ENCODE data around the gene ZBTB38. TPM values are rescaled to one million over a fixed set of nuclear protein-coding genes. Genes with fewer than 3 reads are reported as not detected.
A peak's percentile ranks its signal among the peaks of the same experiment; 100 is the strongest.

The ZBTB38 gene
- total and polyA plus RNA-seq, 2 donors (not counting 3 experiments of a cell fraction or from before 2014, with no cell fraction given), result 31.1 to 85.2 TPM

GRCh38 chr3:141388823-141389621 lies 20.7 kb downstream of the ZBTB38 start:
- peak; percentile 62 for FAIRE-seq
- ChIA-PET CTCF (interaction anchor here (0.7 to 2.8 kb wide), 11 partner anchors 10 to 80 kb away, joined by 3 to 11 read pairs (median 3); no protein-coding TSS in a partner anchor), POLR2A (no interaction called here)
- no peak overlapping the region for H3K27ac ChIP-seq (ENCODE audit: insufficient read depth, low read depth, low read length)
- H4K20me1 ChIP-seq (replicated peaks; ENCODE audit: control insufficient read depth, extremely low read depth, insufficient read depth, low read length), result no peaks in the 10 kb centered on the region
- H3K4me2 ChIP-seq (ENCODE audit: insufficient read depth, low read length), result peak overlapping the region; percentile 34
- H3K4me3 ChIP-seq (replicated peaks in 1 of 3; ENCODE audit: insufficient read depth in 1 of 3, low read depth in 1 of 3, low read length in 3 of 3), result no peak overlapping the region
- no peaks in the 10 kb centered on the region for H3K9me1 ChIP-seq (replicated peaks; ENCODE audit: control insufficient read depth, extremely low read depth, insufficient read depth, low read length)
- peak; percentile 63 for DNase-seq (ENCODE audit: low read depth, low spot score)
- peaks cover 6 to 7% of the 10 kb centered on the region in 2 experiments for H3K36me3 ChIP-seq (ENCODE audit: control insufficient read depth in 2 of 2, extremely low read depth in 1 of 2, insufficient read depth in 2 of 2, low read length in 2 of 2)
- TF ChIP-seq EZH2 (IDR thresholded peaks at IDR 0.05; ENCODE audit: borderline replicate concordance, low read depth, low read length, severe bottlenecking) (no peak), FOS (IDR thresholded peaks at IDR 0.05; ENCODE audit: borderline replicate concordance, insufficient read depth, low read length) (peak; percentile 21), CTCF (IDR thresholded peaks at IDR 0.05; ENCODE audit: extremely low read depth in 1 of 2, insufficient read depth in 1 of 2, low read depth in 1 of 2, low read length in 2 of 2) (no peak), MAX (IDR thresholded peaks at IDR 0.05; ENCODE audit: insufficient read depth, insufficient read length) (no peak)
- H2AFZ ChIP-seq (ENCODE audit: low read depth, low read length), result peak overlapping the region; percentile 6
- peaks cover 13% of the 10 kb centered on the region for H3K4me1 ChIP-seq (ENCODE audit: control insufficient read depth, extremely low read depth, insufficient read depth, low read length)
- no peak overlapping the region for H3K9ac ChIP-seq (replicated peaks; ENCODE audit: extremely low read depth, insufficient read depth, low read length)
- H3K9me3 ChIP-seq (replicated peaks; ENCODE audit: control insufficient read depth, insufficient read depth, low read length), result no peaks in the 10 kb centered on the region
- H3K79me2 ChIP-seq (ENCODE audit: control insufficient read depth, insufficient read depth, low read length), result no peaks in the 10 kb centered on the region
- intact Hi-C loops (cut with micrococcal nuclease) (no loop called here), dilution Hi-C loops (cut with MboI; ENCODE audit: extremely low pct_ligation_motif_present, low sequenced_read_pairs) (no loop called here)
- no peaks in the 10 kb centered on the region for H3K27me3 ChIP-seq (ENCODE audit: control insufficient read depth in 2 of 2, insufficient read depth in 2 of 2, low read length in 2 of 2)
- no TSS peak for BruUV-seq (replicated peaks)

Data from endothelial cell of umbilical vein (primary cell).